Fibroblast of the conjunctiva (primary cell): ENCODE data around the gene NDOR1.
A peak's percentile ranks its signal among the peaks of the same experiment; 100 is the strongest.

Experiments
- DNase-seq: peaks from one replicate; pipeline ENCODE4 v3.0.0-alpha.2; 2010; ENCODE audit warnings: low read depth

NDOR1 gene

GRCh38 chr9:137198902-137199283 is 6.6 kb upstream of the NDOR1 start:
- no peak for DNase-seq

DNA sequence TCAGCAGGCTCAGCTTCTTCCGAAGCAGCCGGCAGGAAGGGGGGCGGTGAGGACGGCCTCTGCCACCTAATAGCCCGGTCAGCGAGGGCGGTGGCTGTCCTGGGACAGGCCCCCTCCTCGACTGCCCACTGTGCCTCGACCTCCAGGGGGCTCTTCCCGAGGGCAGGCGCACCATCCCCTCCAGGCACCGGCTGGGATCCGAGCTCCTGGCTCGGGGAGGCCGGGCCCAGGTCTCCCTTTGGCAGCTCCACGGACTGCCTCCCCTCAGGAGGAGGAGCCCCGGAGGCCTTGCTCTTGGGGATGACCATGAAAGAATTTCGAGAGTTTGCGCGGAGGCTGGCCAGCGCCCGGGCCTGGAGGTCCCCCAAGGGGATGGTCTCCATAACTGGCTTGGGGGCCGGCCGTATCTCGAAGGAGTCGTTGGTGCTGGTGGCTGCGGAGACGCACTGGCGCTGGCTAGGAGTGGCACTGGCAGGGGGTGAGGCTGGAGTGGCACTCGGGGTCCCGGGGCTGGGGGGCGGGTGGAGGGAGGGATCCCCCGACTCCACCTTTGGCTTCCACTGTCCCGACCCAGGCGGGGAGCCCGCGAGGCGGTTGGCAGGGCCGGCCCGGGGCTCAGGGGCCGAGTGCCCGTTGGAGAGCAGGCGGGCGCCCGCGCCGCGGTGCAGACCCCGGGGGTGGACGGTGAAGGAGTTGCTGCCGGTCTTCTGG is 5.9 kb upstream of the NDOR1 start:
- no peak for DNase-seq

DNA sequence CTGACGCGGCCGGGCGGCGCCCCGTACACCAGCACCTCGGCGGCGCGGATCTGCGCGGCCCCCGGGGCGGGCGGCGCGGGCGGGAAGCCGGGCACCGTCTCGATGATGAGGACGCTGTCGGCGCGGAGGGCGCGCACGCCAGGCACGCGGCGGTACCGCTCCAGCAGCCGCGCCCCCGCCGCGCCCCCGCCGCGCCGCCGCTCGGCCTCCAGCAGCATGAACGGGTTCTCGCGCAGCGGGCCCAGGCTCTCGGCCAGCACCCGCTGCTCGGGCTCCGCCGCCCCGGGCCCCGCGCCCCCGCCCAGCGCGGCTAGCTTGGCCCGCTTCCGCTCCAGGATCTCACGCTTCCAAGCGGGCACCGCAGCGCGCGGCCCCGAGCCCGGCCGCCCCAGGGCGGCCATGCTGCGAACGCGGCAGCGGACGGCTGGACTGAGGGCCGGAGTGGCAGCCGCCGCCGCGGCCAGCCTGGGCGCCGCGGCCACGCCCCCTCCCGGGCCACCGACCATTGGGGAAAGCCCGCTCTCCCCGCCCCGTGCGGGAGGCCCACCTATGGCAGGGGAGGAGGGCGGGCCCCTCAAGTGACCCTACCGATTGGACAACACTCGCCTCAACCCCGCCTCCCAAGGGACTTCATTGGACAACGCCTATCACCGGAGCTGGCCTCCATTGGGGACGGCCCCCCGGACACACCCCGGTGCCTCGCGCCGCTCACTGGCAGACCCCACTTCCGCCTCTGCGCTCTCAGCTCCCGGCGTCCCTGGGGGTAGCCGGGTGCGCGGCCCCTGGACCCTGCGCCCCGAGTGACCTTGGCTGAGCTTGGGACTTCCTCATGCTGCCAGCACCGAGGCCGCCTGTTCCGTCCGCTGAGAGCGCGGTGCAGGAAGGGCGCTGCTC is 4.9 kb upstream of the NDOR1 start, which contains the start of gene TPRN:
TSS of gene TPRN (minus strand) at position 431 of the 894 bp plus-strand sequence. CDS start at position 401, 30 bp downstream.
- peak; percentile 99 for DNase-seq

GRCh38 chr9:137201205-137201868 is 4.2 kb upstream of the NDOR1 start:
- DNase-seq, result no peak

GRCh38 chr9:137202966-137203365 is 2.5 kb upstream of the NDOR1 start:
- DNase-seq, result no peak

DNA sequence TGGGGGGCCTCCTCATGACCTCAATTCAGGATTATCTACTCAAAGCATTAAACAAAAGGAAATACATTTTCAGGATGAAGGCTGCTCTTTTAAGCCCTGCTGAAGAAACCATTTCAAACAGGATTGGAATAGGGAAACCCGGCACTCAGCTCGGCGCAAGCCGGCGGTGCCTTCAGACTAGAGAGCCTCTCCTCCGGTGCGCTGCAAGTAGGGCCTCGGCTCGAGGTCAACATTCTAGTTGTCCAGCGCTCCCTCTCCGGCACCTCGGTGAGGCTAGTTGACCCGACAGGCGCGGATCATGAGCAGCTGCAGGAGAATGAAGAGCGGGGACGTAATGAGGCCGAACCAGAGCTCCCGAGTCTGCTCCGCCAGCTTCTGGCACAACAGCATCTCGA is 772 bp upstream of the NDOR1 start:
- no peak for DNase-seq

- DNase-seq, result no peak
Observed at GRCh38 chr9:137206602-137207001, 1.1 kb downstream of the NDOR1 start.

DNA sequence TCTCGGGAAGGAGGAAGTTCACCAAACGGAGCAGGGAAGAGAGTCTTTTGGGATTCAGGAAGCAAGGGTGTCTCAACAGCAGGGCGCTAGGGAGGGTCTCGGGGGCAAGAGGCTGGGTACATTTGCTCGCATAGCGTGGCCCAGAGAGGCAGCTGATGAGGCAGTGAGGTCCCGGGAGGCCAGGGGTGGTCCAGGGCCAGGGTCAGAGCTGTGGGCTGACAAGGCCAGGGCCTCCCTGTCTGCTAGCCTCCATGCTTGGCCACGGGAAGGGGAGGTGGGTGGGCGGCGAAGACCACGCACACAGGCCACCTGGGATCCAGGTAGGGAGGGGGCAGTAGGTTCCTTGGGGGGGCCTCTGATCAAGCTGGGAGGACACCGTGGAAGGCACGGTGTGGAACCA is 6.0 kb downstream of the NDOR1 start:
- DNase-seq, result no peak

- DNase-seq, result no peak
Observed at GRCh38 chr9:137212520-137212919, 7.0 kb downstream of the NDOR1 start.

DNA sequence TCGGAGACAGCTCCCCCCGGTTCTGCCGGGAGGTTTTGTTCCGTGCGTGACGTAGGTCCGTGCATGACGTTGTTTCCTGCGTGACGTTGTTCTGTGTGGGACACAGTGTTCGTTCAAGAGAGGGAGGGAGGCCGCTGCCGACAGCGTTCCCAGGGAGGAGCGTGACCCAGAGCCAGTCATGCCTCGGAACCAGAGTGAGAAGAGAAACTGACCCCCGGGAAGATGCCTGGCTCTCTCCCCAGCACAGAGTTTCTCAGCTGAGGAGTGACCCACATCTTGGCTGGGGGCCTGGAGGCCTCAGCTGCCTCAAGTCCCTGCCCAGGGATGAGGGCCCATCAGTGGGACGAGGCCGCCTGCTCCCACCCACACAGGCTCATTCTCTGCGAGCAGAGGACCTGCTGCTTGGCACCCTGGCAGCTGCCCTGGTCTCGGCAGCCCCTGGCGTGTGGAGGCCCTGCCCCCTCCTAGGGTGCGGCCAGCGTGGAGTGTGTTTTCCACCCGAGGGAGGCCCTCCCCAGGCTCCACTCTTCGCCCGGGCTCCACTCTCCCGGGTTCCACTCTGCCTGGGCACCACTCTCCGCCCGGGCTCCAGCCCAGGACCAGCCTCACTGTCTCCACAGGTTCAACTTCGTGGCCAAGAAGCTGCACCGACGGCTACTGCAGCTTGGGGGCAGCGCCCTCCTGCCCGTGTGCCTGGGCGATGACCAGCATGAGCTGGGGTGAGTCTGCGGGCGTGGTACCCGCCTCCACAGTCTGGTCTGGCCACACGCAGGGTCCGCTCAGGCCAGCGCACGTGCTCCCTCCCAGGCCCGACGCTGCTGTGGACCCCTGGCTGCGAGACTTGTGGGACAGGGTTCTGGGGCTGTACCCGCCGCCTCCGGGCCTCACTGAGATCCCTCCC is 7.9 kb downstream of the NDOR1 start:
- DNase-seq, result no peak

DNA sequence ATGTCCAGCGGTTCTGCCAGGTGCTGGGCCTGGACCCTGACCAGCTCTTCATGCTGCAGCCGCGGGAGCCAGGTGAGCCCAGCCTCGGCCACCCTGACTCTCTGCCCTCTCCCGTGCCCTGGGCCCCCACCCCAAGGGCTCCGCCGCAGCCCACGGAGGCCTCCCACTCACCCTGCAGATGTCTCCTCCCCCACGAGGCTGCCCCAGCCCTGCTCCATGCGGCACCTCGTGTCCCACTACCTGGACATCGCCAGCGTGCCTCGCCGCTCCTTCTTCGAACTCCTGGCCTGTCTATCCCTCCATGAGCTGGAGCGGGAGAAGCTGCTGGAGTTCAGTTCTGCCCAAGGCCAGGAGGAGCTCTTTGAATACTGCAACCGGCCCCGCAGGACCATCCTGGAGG is 9.1 kb downstream of the NDOR1 start:
- no peak for DNase-seq

- no peak for DNase-seq
Observed at GRCh38 chr9:137215196-137215986, 9.9 kb downstream of the NDOR1 start.

DNA sequence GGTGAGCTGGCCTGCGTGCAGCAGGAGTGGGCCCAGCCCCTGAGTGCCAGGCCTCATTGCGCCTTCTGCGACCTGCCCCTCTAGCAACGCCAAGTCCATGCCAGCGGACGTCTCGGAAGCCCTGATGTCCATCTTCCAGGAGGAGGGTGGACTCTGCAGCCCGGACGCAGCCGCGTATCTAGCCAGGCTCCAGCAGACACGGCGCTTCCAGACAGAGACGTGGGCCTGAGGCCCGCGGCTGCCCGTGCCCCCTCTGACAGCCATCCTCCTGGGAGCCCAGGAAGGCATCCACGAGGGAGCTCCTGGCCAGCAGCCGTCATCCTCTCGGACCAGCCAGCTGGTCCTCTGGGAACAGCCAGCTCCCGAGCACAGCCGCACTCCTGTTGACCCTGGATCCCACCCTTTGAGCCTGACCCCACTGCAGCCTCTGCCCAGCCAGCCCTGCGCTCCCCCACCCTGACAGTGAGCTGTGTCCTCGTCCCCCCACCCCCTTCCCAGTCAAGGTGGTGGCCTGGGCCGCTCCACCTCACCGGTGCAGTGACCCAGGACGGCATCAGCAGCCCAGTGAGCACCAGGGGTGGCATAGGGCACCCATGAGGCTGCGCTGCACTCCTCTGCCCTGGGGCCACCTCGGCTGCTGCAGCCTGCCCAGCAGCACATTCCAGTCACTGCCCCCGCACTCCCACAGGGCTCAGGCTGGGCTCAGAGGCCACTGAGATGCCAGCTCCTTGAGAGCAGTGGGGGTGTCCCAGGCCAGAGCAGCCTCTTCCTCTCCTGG is 10.9 kb downstream of the NDOR1 start:
- DNase-seq, result no peak

DNA sequence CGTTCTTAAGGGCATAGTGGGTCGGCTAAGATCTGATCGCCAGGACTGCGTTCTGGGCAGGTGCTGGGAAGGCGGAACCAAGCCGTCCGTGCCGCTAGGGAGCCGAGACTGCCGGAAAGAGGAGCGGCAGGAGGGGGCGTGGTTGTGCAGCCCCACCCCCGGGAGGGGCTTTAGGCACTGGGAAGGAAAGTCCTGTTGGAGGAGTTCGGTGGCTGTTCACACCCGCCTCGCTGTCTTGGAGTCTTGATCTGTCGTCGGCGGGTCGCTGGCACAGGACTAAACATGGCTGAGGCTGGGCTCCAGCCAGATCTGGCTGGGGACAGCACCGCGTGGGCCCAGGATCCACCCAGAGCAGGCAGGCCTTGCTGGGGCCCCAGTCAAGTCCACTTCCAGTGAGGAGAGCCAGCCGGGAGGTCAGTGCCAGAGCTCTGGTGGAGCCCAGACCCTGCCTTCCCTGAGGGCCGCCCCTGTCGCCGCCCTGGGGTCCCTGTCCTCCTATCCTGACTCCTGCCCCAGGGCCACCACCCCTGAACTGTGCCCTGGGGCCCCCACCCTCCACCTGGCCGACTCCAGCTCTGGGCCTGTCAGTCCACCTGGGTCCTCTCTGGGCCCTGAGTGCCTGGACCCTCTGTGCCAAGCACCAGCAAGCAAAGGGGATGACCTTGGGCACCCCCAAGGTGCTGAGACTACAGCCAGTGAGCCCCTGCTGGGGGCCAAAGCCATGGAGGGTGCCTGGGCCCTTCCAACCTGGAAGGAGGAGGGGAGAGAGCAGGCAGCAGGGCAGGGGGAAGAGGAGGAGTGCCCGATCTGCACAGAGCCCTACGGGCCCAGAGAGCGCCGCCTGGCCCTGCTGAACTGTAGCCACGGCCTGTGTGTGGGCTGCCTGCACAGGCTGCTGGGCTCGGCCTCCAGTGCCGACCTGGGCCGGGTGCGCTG is 12.0 kb downstream of the NDOR1 start:
- DNase-seq, result no peak

DNA sequence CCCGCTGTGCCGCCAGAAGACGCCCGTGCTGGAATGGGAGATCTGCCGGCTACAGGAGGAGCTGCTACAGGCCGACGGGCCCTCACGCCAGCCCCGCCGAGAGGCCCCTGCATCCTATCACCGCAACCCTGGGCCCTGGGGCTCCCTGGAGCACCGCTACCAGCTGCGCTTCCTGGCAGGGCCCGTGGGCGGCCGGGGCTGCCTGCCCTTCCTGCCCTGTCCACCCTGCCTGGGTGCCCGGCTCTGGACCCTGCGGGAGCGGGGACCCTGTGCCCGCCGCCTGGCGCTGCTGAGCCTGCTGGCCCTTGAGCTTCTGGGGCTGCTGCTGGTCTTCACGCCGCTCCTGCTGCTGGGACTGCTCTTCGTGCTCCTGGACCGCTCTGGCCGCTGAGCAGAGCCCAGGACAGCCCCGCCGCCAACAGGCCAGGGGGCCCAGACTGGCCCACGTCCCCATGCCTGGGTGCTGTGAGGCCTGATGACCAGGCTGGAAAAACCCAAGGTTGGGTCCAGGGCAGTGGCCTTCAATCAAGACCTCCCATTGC is 12.8 kb downstream of the NDOR1 start:
- DNase-seq, result no peak

- DNase-seq, result no peak
Observed at GRCh38 chr9:137218754-137219271, 13.3 kb downstream of the NDOR1 start.

DNA sequence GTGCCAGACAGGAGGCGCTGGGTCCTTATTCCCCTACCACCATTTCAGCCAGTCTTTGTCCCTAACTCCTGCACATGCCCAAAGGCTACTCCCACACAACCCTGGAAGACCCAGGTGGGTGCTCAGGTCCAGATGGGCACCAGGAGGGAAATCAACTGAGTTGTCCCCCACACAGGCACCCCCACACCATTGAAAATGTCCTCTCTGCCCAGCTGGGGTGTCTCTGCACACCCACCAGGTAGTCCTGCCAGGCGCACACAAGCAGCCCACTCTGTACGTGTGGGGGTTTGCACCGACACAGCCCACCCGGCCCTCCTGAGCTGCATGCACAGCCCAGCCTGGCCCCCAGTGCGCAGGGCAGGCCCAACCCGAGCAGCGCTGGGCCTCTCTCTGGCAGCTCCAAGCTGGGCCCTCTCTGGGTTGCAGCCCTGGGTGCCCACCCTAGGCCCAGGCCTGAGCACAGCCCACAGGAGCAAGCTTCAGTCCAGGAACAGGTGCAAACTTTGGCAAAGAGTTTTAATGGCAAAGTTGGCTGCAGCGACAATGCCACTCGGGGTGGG is 14.3 kb downstream of the NDOR1 start:
- no peak for DNase-seq
